Measurements from ENCODE around the gene NTPCR.

- TF ChIP-seq CTCF (IDR thresholded peaks at IDR 0.05) (no peak), POLR2AphosphoS5 (IDR thresholded peaks at IDR 0.05) (no peak)
These were observed 17.7 kb upstream of the NTPCR start for GRCh38 chr1:232932486-232933425.

All from gastroesophageal sphincter (tissue), 3 donors.